Stimulated activated naive CD4-positive, alpha-beta T cell (primary cell): ENCODE data around the gene CLBA1.

Experiments
- DNase-seq, 6 experiments: peaks; one replicate each; lab custom pipeline; 2025; lab: John Stamatoyannopoulos, UW

CLBA1 gene

DNA sequence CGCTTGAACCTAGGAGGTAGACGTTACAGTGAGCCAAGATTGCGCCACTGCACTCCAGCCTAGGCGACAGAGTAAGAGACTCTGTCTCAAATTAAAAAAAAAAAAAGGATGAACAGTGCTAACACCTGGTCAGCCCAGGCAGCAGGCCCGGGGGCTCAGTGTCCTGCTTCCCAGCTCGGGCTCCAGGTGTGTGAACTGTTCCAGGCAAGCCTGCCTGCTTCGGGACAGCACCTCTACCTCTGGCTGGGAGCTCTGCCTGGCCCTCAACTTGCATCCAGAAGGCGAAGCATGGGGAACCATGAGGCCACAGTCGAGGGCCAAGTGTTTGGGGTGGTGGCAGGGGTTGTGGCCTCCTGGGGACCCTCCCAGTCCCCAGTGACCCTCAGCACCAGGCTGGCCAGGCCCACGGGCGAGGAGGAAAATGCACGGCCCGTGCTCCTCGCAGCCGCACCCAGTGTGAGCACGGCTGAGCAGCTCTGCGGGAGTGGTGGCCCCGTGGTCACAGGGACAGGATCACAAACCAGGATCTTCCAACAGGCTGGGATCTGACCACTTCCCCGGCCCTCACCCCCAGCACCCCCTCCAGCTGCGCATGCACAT lies 19.8 kb downstream of the CLBA1 start:
- no peak for DNase-seq

DNA sequence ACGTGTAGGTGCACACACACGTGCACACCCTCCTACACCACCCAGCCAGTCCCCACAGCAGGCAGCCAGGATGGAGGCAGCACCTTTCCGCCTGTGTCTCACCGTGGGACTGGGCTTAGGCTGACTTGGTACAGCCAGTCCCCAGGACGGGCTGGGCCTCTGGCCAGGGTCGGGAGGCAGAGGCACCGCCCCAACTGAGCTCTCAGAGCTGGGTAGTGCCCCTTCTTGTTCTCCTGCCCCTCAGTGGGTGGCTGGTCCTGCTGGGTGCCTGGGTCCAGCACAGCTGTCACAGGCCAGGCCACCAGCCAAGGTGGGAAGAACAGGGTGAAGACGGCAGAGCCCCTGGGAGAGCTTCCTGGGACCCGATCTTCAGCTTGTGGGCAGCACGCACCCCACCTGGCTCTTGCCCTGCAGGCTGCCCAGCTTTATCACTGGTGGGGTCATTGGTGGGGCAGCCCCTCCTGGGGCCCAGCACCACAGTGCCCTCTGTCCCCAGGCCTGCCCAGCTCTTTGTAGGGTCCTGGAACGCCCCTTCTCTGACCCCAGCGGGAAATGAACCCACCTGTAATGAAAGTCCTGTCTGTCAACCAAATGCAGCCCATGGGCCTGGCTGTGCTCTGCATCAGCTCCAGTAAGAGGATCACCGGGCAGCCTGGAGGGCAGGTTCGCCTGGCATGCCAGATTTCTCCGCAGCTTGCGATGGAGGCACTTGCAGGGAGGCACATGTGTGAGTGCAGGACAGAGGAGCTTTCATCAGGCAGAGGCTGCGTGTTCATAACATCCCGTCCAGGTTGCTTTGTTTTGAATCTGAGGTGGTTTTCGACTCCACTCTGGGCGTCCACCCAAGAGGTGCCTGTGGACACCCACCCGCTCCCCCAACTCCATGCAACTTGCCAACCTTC lies 20.6 kb downstream of the CLBA1 start:
- DNase-seq: no peak

DNA sequence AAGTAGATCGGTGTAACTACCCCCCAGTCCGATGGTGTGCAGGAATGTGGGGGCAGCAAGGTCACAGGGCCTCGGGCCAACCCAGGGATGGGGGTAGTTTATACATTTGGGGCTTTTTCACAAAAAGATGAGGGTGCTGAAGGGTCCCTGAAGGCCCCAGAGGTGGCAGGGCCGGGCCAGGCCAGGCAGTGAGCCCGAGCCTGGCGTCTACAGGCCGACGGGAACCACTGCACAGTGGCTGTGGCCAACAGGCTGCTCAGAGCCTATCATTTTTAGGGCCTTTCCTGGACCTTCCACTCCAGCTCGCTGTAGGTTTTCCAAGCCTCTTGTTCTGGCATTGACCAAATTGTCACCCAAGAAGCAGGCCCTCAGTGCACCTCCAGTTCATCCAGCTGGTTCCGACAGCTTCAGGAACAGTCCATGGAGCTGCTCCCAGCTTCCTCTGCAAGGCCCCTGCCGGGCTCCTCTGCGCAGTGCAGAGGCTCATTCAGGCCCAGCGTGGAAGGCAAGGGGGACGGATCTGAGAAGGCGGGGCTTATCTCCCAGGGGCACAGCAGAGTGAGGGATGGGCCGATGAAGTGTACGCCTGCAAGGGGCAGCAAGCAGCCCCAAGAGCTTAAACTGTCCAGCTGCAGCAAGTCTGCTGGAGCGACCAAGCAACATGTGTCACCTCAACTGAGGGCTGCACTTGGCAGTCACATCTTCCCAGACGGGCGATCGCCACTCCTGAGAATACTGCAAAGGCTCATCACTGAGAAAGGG lies 21.4 kb downstream of the CLBA1 start:
- DNase-seq: no peak

DNA sequence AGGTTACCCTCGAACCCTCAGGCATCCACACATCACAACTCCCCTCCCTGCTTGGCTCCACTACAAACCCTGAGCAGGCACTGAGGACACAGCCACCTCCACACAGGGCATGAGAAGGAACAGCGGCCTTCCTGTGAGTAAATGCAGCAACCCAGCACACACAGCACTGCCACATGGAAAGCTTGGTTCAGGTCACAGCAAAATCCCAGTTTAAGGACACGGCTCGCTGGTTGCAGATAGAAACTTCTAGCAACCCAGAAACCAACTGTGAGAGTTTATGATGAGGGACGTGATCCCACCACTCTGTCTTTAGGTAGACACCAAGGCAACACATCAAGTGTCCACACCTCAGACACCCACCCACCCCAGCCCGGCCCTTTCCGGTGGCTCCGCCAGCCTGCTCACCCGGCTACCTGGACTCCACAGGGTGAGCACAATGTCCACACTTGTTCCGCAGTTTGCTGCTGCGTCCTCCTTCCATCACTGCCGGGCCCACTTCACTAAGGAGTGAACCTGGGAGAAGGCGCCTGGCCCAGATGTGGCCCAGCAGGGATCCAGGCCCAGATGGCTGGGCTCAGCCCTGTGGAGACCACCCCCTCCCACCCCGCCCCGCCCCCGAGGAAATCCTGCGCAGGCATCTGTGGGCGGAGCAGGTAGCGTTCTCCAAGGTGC lies 22.1 kb downstream of the CLBA1 start:
- DNase-seq: no peak

DNA sequence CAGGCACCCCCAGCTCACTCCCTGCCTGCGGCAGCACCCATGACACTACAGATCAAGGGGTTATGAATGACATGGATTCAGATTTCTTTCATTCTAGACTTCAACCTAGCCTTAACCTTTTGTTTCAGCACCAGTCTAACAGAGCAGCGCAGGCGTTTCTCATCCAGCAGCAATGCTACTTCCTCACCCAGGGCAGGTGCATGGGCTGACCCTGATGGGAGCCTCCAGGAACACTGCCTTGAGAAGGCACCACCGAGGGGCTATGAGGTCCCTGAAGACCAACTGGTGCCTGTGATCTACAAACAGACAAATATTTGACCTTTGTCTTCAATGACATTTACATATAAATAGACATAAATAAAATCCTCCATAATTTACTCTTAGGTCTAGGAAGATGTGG lies 24.5 kb downstream of the CLBA1 start:
- DNase-seq: no peak

DNA sequence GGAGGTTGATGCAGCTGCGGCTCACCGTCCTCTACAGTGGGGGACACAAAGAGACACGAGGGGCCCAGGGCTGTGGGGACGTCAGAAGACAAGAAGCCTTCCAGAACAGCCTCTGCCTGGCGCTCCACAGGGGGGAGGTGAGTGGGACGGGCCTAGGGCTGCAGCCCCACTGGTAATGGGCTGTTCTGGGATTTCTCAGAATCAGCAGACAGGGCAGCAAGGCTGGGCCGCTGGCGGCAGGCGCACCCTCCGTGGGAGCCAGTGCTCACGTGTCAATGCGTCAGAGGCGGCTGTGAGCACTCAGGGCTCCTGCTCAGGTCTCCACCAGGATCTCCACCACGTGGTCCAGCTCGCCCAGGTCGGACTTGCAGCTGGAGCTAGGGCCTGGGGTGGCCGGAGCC lies 25.3 kb downstream of the CLBA1 start:
- no peak for DNase-seq

DNA sequence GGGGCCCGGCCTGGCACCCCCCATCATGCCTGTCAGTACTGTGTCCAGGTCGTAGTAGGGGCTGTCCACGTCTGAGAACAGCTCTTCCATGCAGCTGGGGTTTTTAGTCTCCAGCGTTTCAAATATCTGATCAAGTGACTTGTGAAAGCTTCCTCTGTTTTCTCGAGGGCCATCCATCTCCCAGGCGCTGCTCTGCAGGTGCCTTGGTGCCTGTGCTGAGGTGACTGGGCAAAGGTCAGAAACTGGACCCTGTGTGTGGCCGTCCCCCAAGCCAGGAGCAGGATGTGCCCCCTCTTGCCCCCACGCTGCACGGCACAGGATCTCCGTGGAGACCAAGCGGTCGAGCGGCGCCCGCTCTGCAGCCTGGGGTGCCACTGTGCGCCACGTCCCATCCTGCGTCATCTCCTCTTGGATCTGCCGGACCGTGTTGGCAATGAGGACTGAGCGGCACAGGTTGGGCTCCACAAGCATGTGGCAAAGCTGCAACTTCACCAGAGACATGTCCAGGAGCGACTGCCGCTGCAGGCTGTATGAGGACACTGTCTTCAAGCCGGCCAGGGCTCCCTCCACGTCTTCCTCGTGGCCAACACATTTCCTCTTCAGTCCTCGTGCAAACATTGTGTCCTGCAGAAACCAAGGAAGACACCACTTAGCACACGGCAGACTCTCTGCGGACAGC lies 25.9 kb downstream of the CLBA1 start:
- no peak for DNase-seq

DNA sequence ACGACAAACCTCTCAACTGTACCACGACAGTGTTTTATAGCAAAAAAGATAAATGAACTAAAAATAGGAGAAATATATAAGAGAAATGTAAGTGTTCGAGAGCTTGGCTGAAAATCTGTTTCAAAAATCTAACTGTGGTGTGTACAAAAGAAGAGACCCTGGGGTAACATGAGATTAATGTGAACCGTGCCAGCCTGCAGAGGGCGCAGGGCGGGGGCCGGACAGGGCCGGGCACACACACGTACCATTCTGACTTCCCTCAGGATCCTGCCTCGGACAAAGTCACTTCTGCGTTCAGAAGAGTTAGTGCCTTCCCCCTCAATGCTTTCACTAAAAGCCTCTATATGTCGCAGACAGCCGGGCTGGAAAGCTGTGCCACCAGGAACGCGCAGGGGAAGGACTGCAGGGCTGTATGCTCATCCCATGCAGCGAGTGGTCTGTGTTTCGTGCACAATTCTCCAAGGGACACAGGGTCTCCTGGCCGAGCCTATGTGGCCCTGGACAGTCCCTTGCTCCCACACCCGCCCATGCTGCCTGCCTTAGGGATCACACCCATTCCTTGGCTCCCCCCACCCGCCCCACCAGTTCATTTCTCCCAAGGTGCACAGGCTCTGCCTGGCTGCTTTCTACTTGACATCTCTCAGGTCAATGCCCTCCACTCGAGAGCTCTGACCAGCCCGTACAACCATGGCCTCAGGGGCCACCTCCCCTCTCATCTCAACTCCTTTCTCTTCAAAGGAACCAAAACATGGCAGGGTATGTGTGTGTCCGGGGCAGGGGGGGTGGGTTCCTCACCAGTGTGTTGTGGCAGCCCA lies 26.8 kb downstream of the CLBA1 start:
- DNase-seq: no peak

DNA sequence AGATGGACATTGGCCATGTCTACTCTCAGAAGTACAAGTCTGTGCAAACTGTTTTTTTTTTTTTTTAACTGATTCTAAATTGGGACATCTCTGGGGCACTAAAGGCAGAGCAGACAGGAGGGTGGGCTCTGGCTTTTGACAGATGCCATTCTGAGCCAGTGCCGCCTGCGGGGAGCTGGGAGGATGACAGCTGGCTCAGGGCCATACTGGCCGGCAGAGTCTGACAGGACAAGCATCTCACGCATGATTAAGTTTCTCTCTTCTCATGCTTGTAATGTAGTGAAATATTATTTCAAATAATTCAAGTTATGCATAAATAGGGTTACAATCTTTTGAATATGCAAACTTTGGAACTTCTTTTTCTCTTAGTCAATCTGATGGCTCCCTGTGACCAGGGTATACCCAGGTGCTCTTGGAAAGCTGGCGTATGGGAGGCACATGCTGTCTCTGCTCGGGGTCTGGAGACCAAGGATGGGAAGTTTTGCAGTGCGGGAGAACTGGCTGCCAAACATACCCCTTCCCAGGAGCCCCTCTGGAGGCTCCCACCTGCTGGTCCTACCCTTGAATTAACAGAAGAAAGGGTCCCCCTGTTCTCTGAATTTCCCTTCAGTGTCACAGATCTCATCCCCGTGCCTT lies 27.7 kb downstream of the CLBA1 start:
- DNase-seq: no peak

DNA sequence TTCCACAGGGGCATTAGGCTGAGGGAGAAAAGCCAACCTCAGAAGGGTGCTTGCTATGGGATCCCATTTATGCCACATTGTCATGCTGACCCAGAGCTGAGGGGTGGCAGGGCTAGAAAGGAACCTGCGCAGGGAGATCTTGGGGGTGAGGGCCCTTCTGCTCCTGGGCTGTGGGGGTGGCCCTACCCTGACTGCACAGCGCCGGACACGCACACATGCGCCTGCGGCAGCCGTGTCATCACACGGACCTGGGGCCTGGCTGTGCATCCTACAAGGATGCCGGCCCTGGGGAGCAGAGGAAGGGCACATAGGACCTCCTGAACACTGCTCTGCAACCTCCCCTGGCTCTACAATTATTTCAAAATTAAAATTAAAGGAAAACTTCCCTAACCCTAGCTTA lies 28.4 kb downstream of the CLBA1 start:
- DNase-seq: no peak

DNA sequence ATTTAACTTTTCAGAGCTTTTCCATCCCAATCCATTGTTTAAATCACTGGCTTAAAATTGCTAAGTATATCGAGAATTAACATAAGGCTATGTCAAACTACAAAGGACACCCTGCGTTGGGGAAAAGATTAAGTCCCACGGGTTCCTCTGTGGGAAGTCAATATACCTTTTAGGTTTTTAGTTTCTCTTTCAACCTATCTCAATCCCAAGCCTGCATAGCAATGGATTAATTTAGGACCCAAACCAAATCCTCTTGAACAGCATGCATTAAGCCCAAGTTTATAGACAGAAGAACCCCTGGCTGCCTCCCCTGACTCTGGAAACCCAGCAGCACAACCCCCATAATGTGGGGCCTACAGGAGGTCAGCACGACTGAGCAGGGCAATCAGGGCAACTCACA lies 29.0 kb downstream of the CLBA1 start:
- DNase-seq: no peak

DNA sequence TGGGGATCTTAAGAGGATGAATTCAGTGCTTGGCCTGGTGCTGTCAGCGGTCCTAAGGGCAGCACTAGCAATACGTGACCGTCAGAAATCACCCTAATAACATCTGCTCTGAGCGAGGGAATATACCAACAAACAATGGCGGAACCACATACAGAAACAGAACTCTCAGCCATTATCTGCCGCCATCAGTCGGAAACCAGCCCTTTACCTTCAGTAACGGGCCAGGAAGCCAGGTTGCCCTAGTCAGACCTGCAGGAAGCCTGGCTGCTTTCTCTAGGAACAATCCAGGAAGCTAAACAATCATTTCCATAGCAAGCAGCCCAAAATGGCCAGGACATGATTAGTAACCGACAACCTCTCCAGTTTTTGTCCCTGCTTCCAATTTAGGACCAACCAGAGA lies 29.7 kb downstream of the CLBA1 start:
- no peak for DNase-seq

DNA sequence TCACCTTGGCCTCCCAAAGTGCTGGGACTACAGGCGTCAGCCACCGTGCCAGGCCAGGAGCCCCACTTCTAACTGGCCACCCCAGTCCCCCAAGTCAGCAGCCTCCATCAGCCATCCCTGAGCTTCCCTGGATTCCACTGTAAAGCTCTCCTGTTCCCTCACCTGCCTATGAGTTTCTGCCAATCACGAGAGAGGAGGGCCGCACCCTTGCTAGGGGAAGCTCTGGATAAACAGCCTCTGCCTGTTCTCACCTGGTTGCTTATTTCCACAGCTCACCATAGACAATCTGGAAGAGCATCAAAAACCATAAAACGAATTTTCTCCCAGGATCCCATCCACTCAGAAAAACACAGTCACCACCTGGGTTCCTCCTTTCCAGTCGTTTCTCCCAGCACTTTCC lies 30.3 kb downstream of the CLBA1 start:
- DNase-seq: no peak

DNA sequence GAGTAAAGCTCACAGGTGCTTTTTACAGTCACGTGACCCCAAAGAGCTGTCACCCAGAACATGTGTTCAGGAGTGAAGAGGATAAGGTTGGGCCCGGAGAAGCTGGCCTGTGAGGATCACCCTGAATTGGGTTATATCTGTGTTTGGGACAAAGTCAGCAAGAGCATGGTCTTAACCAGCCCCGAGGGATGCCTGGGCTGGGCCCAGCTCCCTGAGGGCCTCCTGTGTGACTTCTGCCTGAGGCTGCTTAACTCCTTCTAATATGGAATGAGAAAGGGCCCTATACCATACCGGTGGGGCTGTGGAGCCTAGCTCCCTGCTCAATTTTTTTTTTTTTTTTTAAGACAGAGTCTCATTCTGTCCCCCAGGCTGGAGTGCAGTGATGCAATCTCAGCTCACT lies 32.8 kb downstream of the CLBA1 start:
- no peak for DNase-seq

DNA sequence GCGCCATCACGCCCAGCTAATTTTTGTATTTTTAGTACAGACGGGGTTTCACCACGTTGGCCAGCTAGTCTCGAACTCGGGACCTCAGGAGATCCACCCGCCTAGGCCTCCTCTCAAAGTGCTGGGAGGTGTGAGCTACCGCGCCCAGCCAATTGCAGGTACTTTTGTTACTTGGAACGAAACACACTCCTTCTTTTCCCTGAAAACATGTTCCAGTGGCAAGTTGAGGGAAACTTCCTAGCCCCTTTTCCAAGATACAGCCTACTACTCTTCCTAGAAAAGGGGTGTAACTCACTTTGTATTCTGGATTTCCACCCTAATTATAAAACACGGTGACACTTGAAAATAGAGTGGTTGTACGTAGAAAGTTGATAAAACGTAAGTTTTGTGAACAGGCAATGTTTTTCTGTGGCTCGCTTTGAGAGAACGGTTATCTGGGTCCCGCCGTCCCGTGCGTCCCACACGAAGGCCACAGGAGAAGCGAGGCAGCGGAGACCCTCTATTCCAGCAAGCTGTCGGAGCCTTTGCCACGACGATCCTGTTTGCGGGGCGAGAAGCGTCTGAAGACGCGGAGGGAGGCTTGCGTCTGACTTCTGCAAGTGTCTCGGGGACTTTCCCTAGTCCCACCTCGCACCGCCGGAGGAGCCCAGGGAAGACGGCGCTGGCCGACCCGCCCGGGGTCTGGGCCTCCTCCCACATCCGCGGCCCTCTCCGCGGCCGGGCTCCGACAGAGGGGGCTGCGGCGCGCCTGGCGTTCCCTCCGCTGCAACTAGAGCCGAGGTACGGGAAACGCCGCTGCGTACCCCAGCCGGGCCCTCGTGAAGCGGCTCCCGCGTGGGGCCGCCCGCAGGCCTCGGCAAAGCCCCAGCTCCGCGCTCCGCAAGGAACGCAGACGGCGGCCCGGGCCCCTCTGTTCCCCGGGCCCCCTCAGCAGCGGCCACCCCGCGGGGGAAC lies 34.5 kb downstream of the CLBA1 start:
- peak in 5 of 6 experiments; percentile 45 to 65 (median 59) for DNase-seq

DNA sequence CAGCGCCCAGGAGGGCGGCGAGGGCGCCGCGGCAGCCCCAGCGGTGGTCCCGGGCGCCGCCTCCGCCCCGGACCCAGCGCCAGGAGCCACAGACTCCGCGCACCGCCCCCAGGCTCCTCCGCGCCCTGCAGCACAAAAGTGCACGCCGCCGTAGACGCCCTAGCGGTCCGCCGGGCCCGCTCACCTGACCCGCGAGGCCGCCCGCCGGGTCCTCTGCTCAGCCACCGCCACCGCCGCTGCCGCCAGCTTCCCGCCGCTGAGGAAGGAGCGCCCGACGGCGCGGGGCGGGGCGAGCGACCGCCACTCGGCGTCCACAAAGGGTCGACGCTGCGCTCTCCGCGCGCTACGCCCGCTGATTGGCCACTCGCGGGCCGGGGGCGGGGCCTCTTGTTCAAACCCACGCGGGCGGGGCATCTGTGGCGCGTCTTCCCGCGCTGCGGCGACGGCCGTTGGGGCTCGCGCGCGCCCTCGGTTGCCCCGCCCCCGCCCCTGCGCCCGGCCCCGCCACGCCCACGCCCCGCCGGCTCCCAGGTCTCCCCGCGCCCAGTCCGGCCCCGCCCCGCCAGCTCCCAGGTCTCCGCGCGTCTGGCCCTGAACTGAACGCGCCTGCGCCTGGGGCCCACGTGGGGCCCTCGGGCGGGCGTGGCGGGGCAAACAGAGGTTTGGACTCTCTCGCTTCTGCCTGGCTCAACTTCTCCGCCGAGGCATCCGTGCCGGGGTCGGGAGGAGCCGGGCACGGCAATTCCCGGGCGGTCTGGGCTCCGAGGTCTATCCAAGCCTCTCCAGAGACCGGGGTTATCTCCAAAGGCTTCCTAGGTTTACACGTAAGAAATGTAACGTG lies 35.4 kb downstream of the CLBA1 start, which contains the start of gene CDCA4:
Gene CDCA4 (minus strand): TSS at position 269 of the 841 bp plus-strand sequence. CDS start 9,154 bp downstream, outside the sequence.
- DNase-seq: peak; percentile 96 to 100 (median 98)

DNA sequence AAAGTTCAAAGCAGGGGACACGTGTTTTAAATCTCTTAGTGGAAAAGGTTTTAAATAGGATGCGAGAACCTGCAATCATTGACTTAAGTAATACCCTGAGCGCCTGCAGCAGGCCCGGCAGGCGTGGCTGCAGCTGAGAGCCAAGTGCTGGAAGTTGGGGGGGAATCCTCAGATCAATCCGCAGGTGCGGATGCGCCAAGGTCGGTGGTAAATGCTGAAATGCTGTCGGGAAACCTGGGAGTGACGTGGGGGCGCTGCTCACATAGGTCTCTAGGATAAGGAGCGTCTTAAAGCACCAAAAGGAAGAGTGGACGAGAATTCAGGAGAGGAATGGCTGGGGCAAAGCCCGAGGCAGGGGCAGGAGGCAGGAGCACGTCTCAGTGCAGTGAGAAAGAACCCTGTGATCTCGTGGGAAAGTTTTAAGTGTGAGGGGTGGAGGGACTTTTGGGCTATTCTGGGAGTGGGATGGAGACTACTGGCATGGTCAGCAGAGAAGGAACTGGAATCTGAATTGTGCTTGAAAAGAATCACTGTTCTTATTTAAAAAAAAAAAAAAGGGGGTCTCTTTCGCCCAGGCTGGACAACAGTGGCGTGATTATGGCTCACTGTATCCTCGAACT lies 36.2 kb downstream of the CLBA1 start:
- peak in 1 of 6 experiments; percentile 50 for DNase-seq

DNA sequence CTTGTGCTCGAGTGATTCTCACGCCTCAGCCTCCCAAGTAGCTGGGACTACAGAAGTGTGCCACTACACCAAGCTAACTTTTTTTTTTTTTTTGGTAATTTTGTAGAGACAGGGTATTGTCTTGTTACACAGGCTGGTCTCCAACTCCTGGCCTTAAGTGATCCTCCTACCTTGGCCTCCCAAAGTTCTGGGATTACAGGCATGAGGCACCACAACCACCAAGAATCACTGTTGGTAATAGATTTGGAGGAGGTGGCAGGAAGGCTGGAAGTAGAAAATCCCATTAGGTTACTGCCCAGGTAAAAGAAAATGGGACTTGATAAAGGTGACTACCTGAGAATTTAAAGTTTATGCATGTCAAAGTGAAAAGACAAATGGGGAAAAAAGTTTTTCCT lies 36.7 kb downstream of the CLBA1 start:
- no peak for DNase-seq
